Caco-2 (cell line): ENCODE results near the gene CAMKK2. TPM values are rescaled to one million over a fixed set of nuclear protein-coding genes. Genes with fewer than 3 reads are reported as not detected.
A peak's percentile ranks its signal among the peaks of the same experiment; 100 is the strongest.
"Not testable (repeated sequence)": the region's sequence is repeated elsewhere in the genome, so short reads cannot be mapped to it uniquely, and the experiment has no call there.

Experiments used
- BruUV-seq: library from RNA; stranded (reverse); fragments of 400-500 nt; replicated peaks from 2 replicates; lab custom pipeline; 2021; lab: Mats Ljungman, UMichigan
- CTCF ChIA-PET: fragments of 300-600 bp; sonication (Branson Sonifier 250); formaldehyde crosslinking; loops from one replicate; lab custom pipeline; 2022; ENCODE audit warnings: antibody characterized with exemption; lab: Charles Lee
- POLR2A ChIA-PET: fragments of 300-600 bp; sonication (Branson Sonifier 250); formaldehyde crosslinking; loops from one replicate; lab custom pipeline; 2022; ENCODE audit warnings: antibody characterized with exemption; lab: Charles Lee
- DNase-seq, 2 experiments: peaks; one replicate each; pipeline versions ENCODE4 v3.0.0 to v3.0.0-alpha.2; 2020 to 2022
- H3K27me3 ChIP-seq: replicated peaks from 2 replicates; pipeline ENCODE4 v1.6.0; 2011; ENCODE audit warnings: low read length; ENCODE audit not compliant: control insufficient read depth, insufficient read depth
- H3K36me3 ChIP-seq: 2 replicates; pipeline ENCODE4 v1.5.1; 2011; ENCODE audit warnings: low read length; ENCODE audit not compliant: control insufficient read depth, insufficient read depth
- H3K4me1 ChIP-seq: fragments of 250-450 bp; sonication (Bioruptor Pico); 2 replicates; pipeline ENCODE4 v1.5.1; 2020; ENCODE audit warnings: mild to moderate bottlenecking
- H3K4me3 ChIP-seq: 2 replicates; pipeline ENCODE4 v1.5.1; 2011; ENCODE audit warnings: low read depth, mild to moderate bottlenecking, control low read depth, low read length
- H3K9me3 ChIP-seq: fragments of 250-450 bp; sonication (Bioruptor Pico); 2 replicates; pipeline ENCODE4 v1.5.1; 2020; ENCODE audit warnings: mild to moderate bottlenecking, moderate library complexity
- H3K27ac Mint-ChIP-seq: one replicate; pipeline ENCODE4 v1.8.0; 2022; ENCODE audit warnings: mixed read lengths; ENCODE audit not compliant: unreplicated experiment
- H3K27me3 Mint-ChIP-seq: one replicate; pipeline ENCODE4 v1.8.0; 2022; ENCODE audit warnings: mixed read lengths; ENCODE audit not compliant: insufficient read depth, unreplicated experiment
- H3K36me3 Mint-ChIP-seq: one replicate; pipeline ENCODE4 v1.8.0; 2022; ENCODE audit warnings: mild to moderate bottlenecking, mixed read lengths; ENCODE audit not compliant: insufficient read depth, unreplicated experiment
- H3K4me1 Mint-ChIP-seq: one replicate; pipeline ENCODE4 v1.8.0; 2022; ENCODE audit warnings: low read depth, mixed read lengths; ENCODE audit not compliant: unreplicated experiment
- H3K4me3 Mint-ChIP-seq: one replicate; pipeline ENCODE4 v1.8.0; 2022; ENCODE audit warnings: mild to moderate bottlenecking, moderate library complexity, mixed read lengths; ENCODE audit not compliant: unreplicated experiment
- H3K9me3 Mint-ChIP-seq: one replicate; pipeline ENCODE4 v1.8.0; 2022; ENCODE audit warnings: mixed read lengths; ENCODE audit not compliant: unreplicated experiment
- CTCF ChIP-seq, 2 experiments: fragments of 200-600 bp in 1 of 2; IDR thresholded peaks; 1 replicate in 1 of 2; 2 replicates in 1 of 2; pipeline versions ENCODE4 v1.5.1 to v1.8.0; 2011 to 2022; ENCODE audit warnings: antibody characterized with exemption in 1 of 2, control low read depth in 1 of 2, inconsistent platforms in 1 of 2, low read depth in 1 of 2, low read length in 1 of 2, mild to moderate bottlenecking in 1 of 2, moderate library complexity in 1 of 2; ENCODE audit not compliant: insufficient read depth in 1 of 2, severe bottlenecking in 1 of 2, unreplicated experiment in 1 of 2
- intact Hi-C: fragments of 100-400 bp; cut with micrococcal nuclease; formaldehyde crosslinking; loops from one replicate; pipeline ENCODE4 v1.10.0; 2022; ENCODE audit not compliant: unreplicated experiment
- total RNA-seq: library from RNA; stranded (reverse); gene quantifications from 2 replicates; pipeline ENCODE4 v1.2.3, GENCODE V29; 2022

CAMKK2 gene
- total RNA-seq, 1 experiment from 2014 or later = 31.0 TPM

- CTCF ChIA-PET = no interaction called here
- H3K36me3 Mint-ChIP-seq = peaks cover 64% of the 10 kb centered on the region
Observed at GRCh38 chr12:121323908-121324307, 27.4 kb upstream of the CAMKK2 start.

GRCh38 chr12:121318121-121318520, 21.6 kb upstream of the CAMKK2 start:
- intact Hi-C loops = no loop called here
- Histone ChIP-seq H3K4me3 (no peak overlapping the region), H3K27me3 (no peaks in the 10 kb centered on the region), H3K36me3 (no peaks in the 10 kb centered on the region; the same call in 1 of the 2 replicates), H3K4me1 (no peaks in the 10 kb centered on the region; the same call in 1 of the 2 replicates), H3K9me3 (no peaks in the 10 kb centered on the region)
- ChIA-PET CTCF (interaction anchor here (0.6 kb wide), 1 partner anchor 113 kb away, joined by 3 read pairs; no protein-coding TSS in a partner anchor), POLR2A (no interaction called here)
- no peak for TF ChIP-seq CTCF (IDR thresholded peaks at IDR 0.05; ENCODE audit: insufficient read depth in 1 of 2, low read depth in 1 of 2, low read length in 1 of 2, severe bottlenecking in 1 of 2, unreplicated experiment in 1 of 2)
- no peak overlapping the region for H3K27ac Mint-ChIP-seq
- DNase-seq = no peak
- peaks cover 53% of the 10 kb centered on the region for H3K36me3 Mint-ChIP-seq
- H3K4me1 Mint-ChIP-seq = no peaks in the 10 kb centered on the region
- no peak overlapping the region for H3K4me3 Mint-ChIP-seq
- BruUV-seq = no TSS peak
- H3K9me3 Mint-ChIP-seq = no peaks in the 10 kb centered on the region
- H3K27me3 Mint-ChIP-seq = no peaks in the 10 kb centered on the region

More at GRCh38 chr12:121323908-121324307, 27.4 kb upstream of the CAMKK2 start:
- Histone ChIP-seq H3K4me1 (no peaks in the 10 kb centered on the region), H3K9me3 (no peaks in the 10 kb centered on the region), H3K36me3 (peaks cover 2% of the 10 kb centered on the region), H3K27me3 (no peaks in the 10 kb centered on the region), H3K4me3 (no peak overlapping the region)
- H3K4me1 Mint-ChIP-seq = peaks cover 6% of the 10 kb centered on the region
- intact Hi-C loops = no loop called here
- no peak overlapping the region for H3K4me3 Mint-ChIP-seq
- no TSS peak for BruUV-seq
- POLR2A ChIA-PET = no interaction called here
- DNase-seq = no peak
- no peaks in the 10 kb centered on the region for H3K27me3 Mint-ChIP-seq
- no peaks in the 10 kb centered on the region for H3K9me3 Mint-ChIP-seq
- TF ChIP-seq CTCF (IDR thresholded peaks at IDR 0.05; ENCODE audit: insufficient read depth in 1 of 2, low read depth in 1 of 2, low read length in 1 of 2, severe bottlenecking in 1 of 2, unreplicated experiment in 1 of 2) = no peak
- no peak overlapping the region for H3K27ac Mint-ChIP-seq

DNA sequence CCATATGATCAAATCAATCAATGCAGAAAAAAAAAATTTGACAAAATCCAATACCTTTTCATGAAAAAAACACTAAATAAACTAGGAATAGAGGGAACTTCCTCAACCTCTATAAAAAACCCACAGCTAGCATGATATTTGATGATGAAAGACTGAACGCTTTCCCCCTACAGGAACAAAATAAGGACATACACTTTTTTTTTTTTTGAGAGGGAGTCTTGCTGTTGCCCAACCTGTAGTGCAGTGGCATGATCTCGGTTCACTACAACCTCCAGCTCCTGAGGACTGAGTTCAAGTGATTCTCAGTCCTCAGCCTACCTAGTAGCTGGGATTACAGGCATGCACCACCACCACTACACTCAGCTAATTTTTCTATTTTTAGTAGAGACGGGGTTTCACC, 17.9 kb upstream of the CAMKK2 start:
- Histone ChIP-seq H3K4me1 (no peaks in the 10 kb centered on the region; the same call in 1 of the 2 replicates), H3K27me3 (no peaks in the 10 kb centered on the region), H3K9me3 (no peaks in the 10 kb centered on the region), H3K4me3 (no peak overlapping the region), H3K36me3 (no peaks in the 10 kb centered on the region; the same call in 1 of the 2 replicates)
- intact Hi-C loops = no loop called here
- H3K4me3 Mint-ChIP-seq = no peak overlapping the region
- no peak for DNase-seq
- no peak for TF ChIP-seq CTCF (IDR thresholded peaks at IDR 0.05; ENCODE audit: insufficient read depth in 1 of 2, low read depth in 1 of 2, low read length in 1 of 2, severe bottlenecking in 1 of 2, unreplicated experiment in 1 of 2)
- H3K36me3 Mint-ChIP-seq = peaks cover 65% of the 10 kb centered on the region
- H3K9me3 Mint-ChIP-seq = no peaks in the 10 kb centered on the region
- POLR2A ChIA-PET = no interaction called here
- CTCF ChIA-PET = no interaction called here
- no peaks in the 10 kb centered on the region for H3K4me1 Mint-ChIP-seq
- no TSS peak for BruUV-seq
- H3K27me3 Mint-ChIP-seq = no peaks in the 10 kb centered on the region
- H3K27ac Mint-ChIP-seq = no peak overlapping the region

GRCh38 chr12:121310231-121310630, 13.7 kb upstream of the CAMKK2 start:
- H3K9me3 ChIP-seq, CTCF ChIA-PET, H3K4me3 ChIP-seq, H3K36me3 ChIP-seq, H3K4me1 Mint-ChIP-seq, DNase-seq, H3K27me3 Mint-ChIP-seq, intact Hi-C loops, H3K27me3 ChIP-seq, POLR2A ChIA-PET, BruUV-seq, H3K4me3 Mint-ChIP-seq, H3K9me3 Mint-ChIP-seq, H3K4me1 ChIP-seq: not testable (repeated sequence)
- Mint-ChIP-seq H3K27ac (peak overlapping the region; percentile 32), H3K36me3 (peaks cover 45% of the 10 kb centered on the region)

- H3K9me3 Mint-ChIP-seq, H3K9me3 ChIP-seq, H3K27me3 ChIP-seq, H3K4me1 ChIP-seq, H3K4me3 ChIP-seq, BruUV-seq, H3K4me3 Mint-ChIP-seq, DNase-seq, CTCF ChIA-PET, H3K4me1 Mint-ChIP-seq, POLR2A ChIA-PET, H3K27ac Mint-ChIP-seq, intact Hi-C loops, H3K27me3 Mint-ChIP-seq, H3K36me3 ChIP-seq: not testable (repeated sequence)
- peaks cover 42% of the 10 kb centered on the region for H3K36me3 Mint-ChIP-seq
Observed at GRCh38 chr12:121307397-121307796, 10.9 kb upstream of the CAMKK2 start.
